MM.1S (cell line): Measurements from ENCODE around the gene KCNK5.

Experiments
- DNase-seq: peaks from one replicate; pipeline ENCODE4 v3.0.0-alpha.2; 2015
- H2AFZ ChIP-seq: fragments of 300-600 bp; sonication (generic); 2 replicates; pipeline ENCODE4 v1.6.0; 2016; ENCODE audit warnings: antibody characterized with exemption, low read length
- H3F3A ChIP-seq: fragments of 300-600 bp; sonication (generic); 2 replicates; pipeline ENCODE4 v1.6.1; 2016; ENCODE audit warnings: mild to moderate bottlenecking, antibody characterized with exemption, low read length, moderate library complexity, mixed read lengths; ENCODE audit not compliant: insufficient read depth
- H3K27ac ChIP-seq: fragments of 300-600 bp; sonication (generic); 2 replicates; pipeline ENCODE4 v1.5.1; 2016; ENCODE audit warnings: mild to moderate bottlenecking, low read length
- H3K27me3 ChIP-seq: fragments of 300-600 bp; sonication (generic); replicated peaks from 2 replicates; pipeline ENCODE4 v1.6.0; 2016; ENCODE audit warnings: low read length; ENCODE audit not compliant: insufficient read depth
- H3K36me3 ChIP-seq: fragments of 300-600 bp; sonication (generic); replicated peaks from 2 replicates; pipeline ENCODE4 v1.6.1; 2016; ENCODE audit warnings: mild to moderate bottlenecking, low read length, mixed read lengths; ENCODE audit not compliant: insufficient read depth
- H3K4me1 ChIP-seq: fragments of 300-600 bp; sonication (generic); 2 replicates; pipeline ENCODE4 v1.6.1; 2016; ENCODE audit warnings: low read length, mixed read lengths
- H3K4me2 ChIP-seq: fragments of 300-600 bp; sonication (generic); 2 replicates; pipeline ENCODE4 v1.6.0; 2016; ENCODE audit warnings: low read depth, low read length
- H3K4me3 ChIP-seq: fragments of 300-600 bp; sonication (generic); 2 replicates; pipeline ENCODE4 v1.5.1; 2016; ENCODE audit warnings: low read length, mixed read lengths
- H3K79me2 ChIP-seq: fragments of 300-600 bp; sonication (generic); 2 replicates; pipeline ENCODE4 v1.6.1; 2016; ENCODE audit warnings: mixed run types, low read length, mixed read lengths
- H3K9ac ChIP-seq: fragments of 300-600 bp; sonication (generic); 2 replicates; pipeline ENCODE4 v1.6.1; 2016; ENCODE audit warnings: low read length, mixed read lengths
- H3K9me2 ChIP-seq: fragments of 300-600 bp; sonication (generic); replicated peaks from 2 replicates; pipeline ENCODE4 v1.6.1; 2016; ENCODE audit warnings: mild to moderate bottlenecking, low read length, mixed read lengths; ENCODE audit not compliant: insufficient read depth
- H3K9me3 ChIP-seq: fragments of 300-600 bp; sonication (generic); replicated peaks from 2 replicates; pipeline ENCODE4 v1.6.1; 2016; ENCODE audit warnings: mild to moderate bottlenecking, low read length, mixed read lengths; ENCODE audit not compliant: insufficient read depth
- H4K20me1 ChIP-seq: fragments of 300-600 bp; sonication (generic); 2 replicates; pipeline ENCODE4 v1.6.1; 2016; ENCODE audit warnings: mild to moderate bottlenecking, low read length, moderate library complexity, mixed read lengths; ENCODE audit not compliant: insufficient read depth
- EZH2 ChIP-seq: fragments of 300-600 bp; sonication (generic); optimal IDR thresholded peaks from 2 replicates; pipeline ENCODE3; 2017; ENCODE audit warnings: low read depth, mild to moderate bottlenecking, antibody characterized with exemption, low read length, mixed read lengths
- EZH2phosphoT487 ChIP-seq: fragments of 300-600 bp; sonication (generic); IDR thresholded peaks from 2 replicates; pipeline ENCODE4 v1.6.1; 2018; ENCODE audit warnings: antibody characterized with exemption, low read length
- TF ChIP-seq, protein P1 (sequence below): fragments of 300-600 bp; sonication (generic); IDR thresholded peaks from 2 replicates; pipeline ENCODE4 v1.5.1; 2016; ENCODE audit warnings: antibody characterized with exemption, low read length, mixed read lengths

KCNK5 gene

DNA sequence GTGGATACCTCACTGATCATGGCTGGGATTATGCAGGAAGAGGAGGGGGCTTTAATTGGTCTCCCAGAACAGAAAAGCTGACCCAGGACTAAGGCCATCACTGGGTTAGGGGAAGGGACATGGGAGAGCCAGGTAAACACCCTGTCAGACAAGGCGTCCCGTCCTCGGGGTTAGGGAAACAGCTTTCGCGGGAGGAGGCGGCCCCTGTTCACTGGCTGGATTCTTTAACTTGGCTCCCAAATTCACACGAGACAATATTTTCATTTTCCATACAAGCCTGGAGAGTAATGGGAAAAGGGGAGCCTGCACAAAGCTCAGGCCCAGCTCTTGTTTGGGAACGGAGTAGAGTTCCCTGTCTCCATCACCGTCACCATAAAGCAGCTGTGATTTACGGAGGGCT, 29.3 kb downstream of the KCNK5 start:
- no peaks in the 10 kb centered on the region for H4K20me1 ChIP-seq
- no peak for TF ChIP-seq EZH2phosphoT487
- TF ChIP-seq, protein P1, sequence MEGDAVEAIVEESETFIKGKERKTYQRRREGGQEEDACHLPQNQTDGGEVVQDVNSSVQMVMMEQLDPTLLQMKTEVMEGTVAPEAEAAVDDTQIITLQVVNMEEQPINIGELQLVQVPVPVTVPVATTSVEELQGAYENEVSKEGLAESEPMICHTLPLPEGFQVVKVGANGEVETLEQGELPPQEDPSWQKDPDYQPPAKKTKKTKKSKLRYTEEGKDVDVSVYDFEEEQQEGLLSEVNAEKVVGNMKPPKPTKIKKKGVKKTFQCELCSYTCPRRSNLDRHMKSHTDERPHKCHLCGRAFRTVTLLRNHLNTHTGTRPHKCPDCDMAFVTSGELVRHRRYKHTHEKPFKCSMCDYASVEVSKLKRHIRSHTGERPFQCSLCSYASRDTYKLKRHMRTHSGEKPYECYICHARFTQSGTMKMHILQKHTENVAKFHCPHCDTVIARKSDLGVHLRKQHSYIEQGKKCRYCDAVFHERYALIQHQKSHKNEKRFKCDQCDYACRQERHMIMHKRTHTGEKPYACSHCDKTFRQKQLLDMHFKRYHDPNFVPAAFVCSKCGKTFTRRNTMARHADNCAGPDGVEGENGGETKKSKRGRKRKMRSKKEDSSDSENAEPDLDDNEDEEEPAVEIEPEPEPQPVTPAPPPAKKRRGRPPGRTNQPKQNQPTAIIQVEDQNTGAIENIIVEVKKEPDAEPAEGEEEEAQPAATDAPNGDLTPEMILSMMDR = no peak
- no peak for TF ChIP-seq EZH2
- H3K79me2 ChIP-seq = no peaks in the 10 kb centered on the region

DNA sequence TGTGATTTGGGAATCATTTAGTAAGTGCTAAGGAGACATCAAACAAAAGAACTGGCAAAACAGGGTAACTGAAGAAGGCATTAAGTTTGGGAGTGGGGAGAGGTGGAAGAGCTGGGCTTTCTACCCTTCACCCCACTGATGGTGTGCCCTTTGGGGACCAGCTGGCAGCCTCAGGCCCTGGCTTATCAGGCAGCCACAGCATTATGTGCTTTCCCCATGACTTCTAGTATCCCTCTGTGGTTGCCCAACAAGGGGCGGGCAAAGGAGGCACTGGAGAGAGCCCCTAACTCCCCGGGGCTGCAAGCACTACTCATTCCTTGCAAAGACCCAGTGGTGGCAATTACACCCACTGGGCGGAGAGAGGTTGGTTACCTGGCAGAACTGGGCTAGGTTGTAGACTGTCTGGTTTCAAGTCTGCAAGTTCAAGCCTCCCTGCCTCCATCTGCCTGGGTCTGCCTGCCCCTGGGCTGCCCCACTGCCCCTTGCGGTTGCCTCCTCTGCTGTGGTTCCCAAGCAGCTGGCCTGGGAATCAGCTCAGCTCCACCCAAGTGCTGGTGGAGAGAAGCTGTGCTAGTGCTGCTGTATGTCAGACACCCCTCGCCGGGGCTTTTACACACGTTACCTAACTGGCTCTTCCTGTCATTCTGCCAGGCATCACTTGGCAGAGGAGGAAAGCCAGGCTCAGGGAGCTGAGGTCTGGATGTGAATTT, 29.9 kb downstream of the KCNK5 start:
- no peak overlapping the region for H3K4me2 ChIP-seq
- TF ChIP-seq EZH2 (no peak), EZH2phosphoT487 (no peak)
- TF ChIP-seq, protein P1 = no peak
- H3K79me2 ChIP-seq = no peaks in the 10 kb centered on the region
- H3K4me3 ChIP-seq = no peak overlapping the region
- H3F3A ChIP-seq = no peaks in the 10 kb centered on the region
- H3K27me3 ChIP-seq = no peaks in the 10 kb centered on the region
- H3K36me3 ChIP-seq = no peaks in the 10 kb centered on the region
- H3K27ac ChIP-seq = no peak overlapping the region
- no peak overlapping the region for H2AFZ ChIP-seq
- no peak overlapping the region for H3K9ac ChIP-seq
- H4K20me1 ChIP-seq = no peaks in the 10 kb centered on the region
- no peaks in the 10 kb centered on the region for H3K9me3 ChIP-seq
- no peaks in the 10 kb centered on the region for H3K4me1 ChIP-seq
- H3K9me2 ChIP-seq = no peaks in the 10 kb centered on the region
- DNase-seq = no peak

More for the DNA sequence above, 29.3 kb downstream of the KCNK5 start:
- no peaks in the 10 kb centered on the region for H3K9me3 ChIP-seq
- H3K9ac ChIP-seq = no peak overlapping the region
- no peaks in the 10 kb centered on the region for H3K9me2 ChIP-seq
- no peaks in the 10 kb centered on the region for H3F3A ChIP-seq
- H3K4me3 ChIP-seq = no peak overlapping the region
- H3K4me2 ChIP-seq = no peak overlapping the region
- H3K27me3 ChIP-seq = no peaks in the 10 kb centered on the region
- H3K4me1 ChIP-seq = no peaks in the 10 kb centered on the region
- no peaks in the 10 kb centered on the region for H3K36me3 ChIP-seq
- no peak overlapping the region for H2AFZ ChIP-seq
- no peak for DNase-seq
- no peak overlapping the region for H3K27ac ChIP-seq

- no peak overlapping the region for H3K4me3 ChIP-seq
- no peak overlapping the region for H2AFZ ChIP-seq
- DNase-seq = no peak
- no peaks in the 10 kb centered on the region for H3K4me1 ChIP-seq
- no peaks in the 10 kb centered on the region for H3K79me2 ChIP-seq
- H3K27ac ChIP-seq = no peak overlapping the region
- H3K4me2 ChIP-seq = no peak overlapping the region
- no peaks in the 10 kb centered on the region for H3F3A ChIP-seq
- no peaks in the 10 kb centered on the region for H3K27me3 ChIP-seq
- H3K9me2 ChIP-seq = no peaks in the 10 kb centered on the region
- TF ChIP-seq, protein P1 = no peak
- TF ChIP-seq EZH2 = no peak
- TF ChIP-seq EZH2phosphoT487 = no peak
- no peaks in the 10 kb centered on the region for H4K20me1 ChIP-seq
- H3K9ac ChIP-seq = no peak overlapping the region
- H3K36me3 ChIP-seq = no peaks in the 10 kb centered on the region
- H3K9me3 ChIP-seq = no peaks in the 10 kb centered on the region
These were observed 30.7 kb downstream of the KCNK5 start for GRCh38 chr6:39198528-39198927.
